GM12878 (cell line): Measurements from ENCODE around the gene PLD4. TPM values are rescaled to one million over a fixed set of nuclear protein-coding genes. Genes with fewer than 3 reads are reported as not detected.

Experiments used
- ATAC-seq: fragments of 200-7000 bp; cut with Tn5 transposase; 3 replicates; pipeline ENCODE4 v1.9.1; 2020; ENCODE audit warnings: mild to moderate bottlenecking, moderate library complexity
- BruUV-seq: library from RNA; stranded (reverse); fragments of 400-500 nt; replicated peaks from 2 replicates; lab custom pipeline; 2021; lab: Mats Ljungman, UMichigan
- CTCF ChIA-PET: fragments of 300-600 bp; sonication (Branson Sonifier 250); formaldehyde crosslinking; extraction: SDS; loops from one replicate; lab custom pipeline; 2021; ENCODE audit warnings: inconsistent platforms; lab: Yijun Ruan, JAX
- POLR2A ChIA-PET: fragments of 350-600 bp; formaldehyde crosslinking; extraction: SDS; loops from one replicate; lab custom pipeline; 2021; ENCODE audit warnings: inconsistent platforms; lab: Charles Lee
- RAD21 ChIA-PET: fragments of 300-600 bp; sonication (Branson Sonifier 250); formaldehyde crosslinking; loops from one replicate; lab custom pipeline; 2023; ENCODE audit warnings: antibody characterized with exemption; ENCODE audit not compliant: unreplicated experiment; lab: Charles Lee
- SMC1A ChIA-PET: fragments of 300-600 bp; sonication (Branson Sonifier 250); formaldehyde crosslinking; loops from one replicate; lab custom pipeline; 2023; ENCODE audit not compliant: unreplicated experiment, uncharacterized antibody; lab: Charles Lee
- DNase-seq: peaks from one replicate; pipeline ENCODE4 v3.0.0-alpha.2; 2011; ENCODE audit warnings: low read depth, low spot score
- FAIRE-seq: peaks from 3 replicates; lab custom pipeline; 2011; peaks lifted over from hg19 to GRCh38; lab: Jason Lieb, UNC
- H2AFZ ChIP-seq: 2 replicates; pipeline ENCODE4 v1.6.0; 2011; ENCODE audit warnings: low read depth, low read length, control low read depth; ENCODE audit not compliant: control insufficient read depth
- H3K27ac ChIP-seq: 2 replicates; pipeline ENCODE4 v1.5.1; 2011; ENCODE audit warnings: control low read depth; ENCODE audit not compliant: control insufficient read depth, insufficient read depth
- H3K27me3 ChIP-seq, 2 experiments: replicated peaks in 1 of 2; 2 replicates each; pipeline versions ENCODE4 v1.6.0 to v1.6.1; 2011; ENCODE audit warnings: low read length in 1 of 2; ENCODE audit not compliant: control insufficient read depth in 2 of 2, insufficient read depth in 2 of 2
- H3K36me3 ChIP-seq, 2 experiments: 2 replicates each; pipeline ENCODE4 v1.5.1; 2011; ENCODE audit warnings: low read length in 1 of 2; ENCODE audit not compliant: control insufficient read depth in 2 of 2, insufficient read depth in 2 of 2
- H3K4me1 ChIP-seq: 2 replicates; pipeline ENCODE4 v1.6.1; 2011; ENCODE audit warnings: mild to moderate bottlenecking, low read length, moderate library complexity, mixed read lengths; ENCODE audit not compliant: control insufficient read depth, insufficient read depth
- H3K4me2 ChIP-seq: 2 replicates; pipeline ENCODE4 v1.6.0; 2011; ENCODE audit warnings: control low read depth; ENCODE audit not compliant: control insufficient read depth, insufficient read depth
- H3K4me3 ChIP-seq: fragments of 200-600 bp; sonication (generic); 2 replicates; pipeline ENCODE4 v1.5.1; 2016
- H3K79me2 ChIP-seq: 2 replicates; pipeline ENCODE4 v1.6.0; 2011; ENCODE audit warnings: low read length; ENCODE audit not compliant: control insufficient read depth, insufficient read depth
- H3K9ac ChIP-seq: 2 replicates; pipeline ENCODE4 v1.8.0; 2011; ENCODE audit warnings: low read length, control low read depth, mixed read lengths; ENCODE audit not compliant: control insufficient read depth, insufficient read depth
- H3K9me3 ChIP-seq: replicated peaks from 3 replicates; pipeline ENCODE4 v1.5.1; 2011; ENCODE audit warnings: mild to moderate bottlenecking, low read length; ENCODE audit not compliant: control insufficient read depth, insufficient read depth
- H4K20me1 ChIP-seq: 2 replicates; pipeline ENCODE4 v1.6.0; 2011; ENCODE audit not compliant: control insufficient read depth, insufficient read depth
- BCL11A ChIP-seq: IDR thresholded peaks from 2 replicates; pipeline ENCODE4 v1.6.1; 2011; ENCODE audit warnings: low read depth, low read length
- CBX5 ChIP-seq: sonication (generic); IDR thresholded peaks from 2 replicates; pipeline ENCODE4 v1.6.1; 2016; ENCODE audit warnings: low read depth, moderate library complexity, mild to moderate bottlenecking, inconsistent platforms
- CEBPB ChIP-seq, 2 experiments: fragments of 150-350 bp in 1 of 2; IDR thresholded peaks; 2 replicates each; pipeline ENCODE4 v1.6.1; 2012 to 2014; ENCODE audit warnings: low read depth in 2 of 2, low read length in 2 of 2, borderline replicate concordance in 1 of 2, inconsistent platforms in 1 of 2
- RAD51 ChIP-seq: fragments of 450-650 bp; IDR thresholded peaks from 2 replicates; pipeline ENCODE4 v1.6.1; 2016; ENCODE audit warnings: moderate library complexity, mild to moderate bottlenecking, inconsistent platforms
- SMAD5 ChIP-seq: IDR thresholded peaks from 2 replicates; pipeline ENCODE4 v1.6.1; 2016; ENCODE audit warnings: antibody characterized with exemption, low read depth
- WRNIP1 ChIP-seq: IDR thresholded peaks from 2 replicates; pipeline ENCODE4 v1.6.1; 2011; ENCODE audit warnings: low read depth, low read length, improper control_type of control experiment, borderline replicate concordance
- WGBS: methylation state at CpG from one replicate; pipeline ENCODE4 v1.1.6; 2016; ENCODE audit warnings: low lambda C conversion rate; ENCODE audit not compliant: insufficient replicate concordance, insufficient coverage; ENCODE audit errors: missing lambda C conversion rate; 5-methylcytosine and 5-hydroxymethylcytosine counted together
- in situ Hi-C: fragments of 300-500 bp; cut with MboI; formaldehyde crosslinking; loops from 9 replicates; pipeline ENCODE4 v1.14.3; 2018; ENCODE audit warnings: mixed read lengths
- intact Hi-C: fragments of 100-400 bp; cut with micrococcal nuclease; formaldehyde crosslinking; loops from one replicate; pipeline ENCODE4 v1.14.2; 2022; ENCODE audit not compliant: unreplicated experiment
- polyA plus RNA-seq, 11 experiments: library from polyadenylated mRNA; depleted of rRNA in 4 of 11; unstranded in 6 of 11; stranded (reverse) in 5 of 11; fragments of >200 nt; fragmentation: Nextera tagmentation in 4 of 11; fragmentation: Illumina TruSeq in 1 of 11; extraction: Ambion mirVana in 4 of 11; extraction: Trizol in 1 of 11; gene quantifications; 1 replicate in 1 of 11; 2 replicates in 10 of 11; pipeline versions ENCODE4 v1.2.1 to v1.2.3, GENCODE V29; 2011 to 2016; ENCODE audit warnings: inconsistent platforms in 2 of 11, missing spikeins in 2 of 11, low read depth in 1 of 11
- total RNA-seq, 4 experiments: library from RNA; depleted of rRNA in 3 of 4; stranded (reverse); fragments of >200 nt in 3 of 4; fragmentation: Illumina TruSeq in 1 of 4; extraction: Trizol in 1 of 4; gene quantifications; 2 replicates each; pipeline versions ENCODE4 v1.2.1 to v1.2.3, GENCODE V29; 2013 to 2021
- TF ChIP-seq, protein P1 (sequence below): IDR thresholded peaks from 2 replicates; pipeline ENCODE4 v1.6.1; 2012; ENCODE audit warnings: low read length, inconsistent platforms

PLD4 gene
- total and polyA plus RNA-seq, 10 of the 15 experiments (the other 5 are each of a cell fraction or from before 2014, with no cell fraction given) = 0.20 to 57.7 (median 9.9) TPM

DNA sequence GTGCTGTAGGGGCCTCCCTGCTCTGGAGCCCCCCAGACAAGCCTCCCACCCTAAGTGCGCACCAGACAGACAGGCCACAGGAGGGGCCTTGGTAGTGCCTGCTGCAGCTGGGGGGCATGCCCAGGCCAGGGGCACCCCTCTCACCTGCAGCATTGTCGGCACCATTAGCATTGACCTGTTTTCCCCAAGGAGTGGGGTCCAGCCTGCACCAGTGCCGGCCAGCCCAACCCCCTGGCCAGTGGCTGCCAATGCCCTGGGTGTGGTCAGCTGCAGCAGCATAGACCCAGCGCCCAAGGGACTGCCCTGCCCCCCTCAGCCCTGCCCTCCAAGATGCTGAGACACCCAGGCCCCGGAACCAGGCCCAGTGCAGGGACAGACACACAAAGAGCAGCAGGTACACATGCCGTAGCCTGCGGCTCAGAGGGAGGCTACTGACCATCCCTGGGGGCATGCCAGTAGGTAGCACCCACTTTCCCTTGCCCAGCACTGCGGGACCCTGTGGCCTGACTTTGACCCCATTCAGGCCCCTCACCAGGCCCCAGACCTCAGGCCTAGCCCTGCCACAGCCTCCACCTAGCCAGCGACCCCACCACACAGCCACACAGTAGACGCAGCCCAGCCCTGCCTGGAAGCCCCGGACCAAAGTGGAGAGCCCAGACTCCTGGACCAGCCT, 52.5 kb downstream of the PLD4 start:
- TF ChIP-seq RAD51 = no peak
- no peak for TF ChIP-seq SMAD5
- TF ChIP-seq BCL11A = no peak
- no peak for TF ChIP-seq CEBPB (IDR thresholded peaks at IDR 0.05; ENCODE audit: borderline replicate concordance in 1 of 2, low read depth in 2 of 2, low read length in 2 of 2)
- no peak for TF ChIP-seq WRNIP1
- no peak for TF ChIP-seq CBX5
- TF ChIP-seq, protein P1, sequence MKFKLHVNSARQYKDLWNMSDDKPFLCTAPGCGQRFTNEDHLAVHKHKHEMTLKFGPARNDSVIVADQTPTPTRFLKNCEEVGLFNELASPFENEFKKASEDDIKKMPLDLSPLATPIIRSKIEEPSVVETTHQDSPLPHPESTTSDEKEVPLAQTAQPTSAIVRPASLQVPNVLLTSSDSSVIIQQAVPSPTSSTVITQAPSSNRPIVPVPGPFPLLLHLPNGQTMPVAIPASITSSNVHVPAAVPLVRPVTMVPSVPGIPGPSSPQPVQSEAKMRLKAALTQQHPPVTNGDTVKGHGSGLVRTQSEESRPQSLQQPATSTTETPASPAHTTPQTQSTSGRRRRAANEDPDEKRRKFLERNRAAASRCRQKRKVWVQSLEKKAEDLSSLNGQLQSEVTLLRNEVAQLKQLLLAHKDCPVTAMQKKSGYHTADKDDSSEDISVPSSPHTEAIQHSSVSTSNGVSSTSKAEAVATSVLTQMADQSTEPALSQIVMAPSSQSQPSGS = no peak
- BruUV-seq = no TSS peak
- WGBS = 51% methylated on average over 11 of the region's 11 CpGs
- Histone ChIP-seq H4K20me1 (no peaks in the 10 kb centered on the region), H3K27ac (no peak overlapping the region), H3K9me3 (no peaks in the 10 kb centered on the region), H3K9ac (no peak overlapping the region), H3K4me2 (no peak overlapping the region), H3K79me2 (no peaks in the 10 kb centered on the region), H2AFZ (no peak overlapping the region), H3K4me3 (no peak overlapping the region), H3K4me1 (no peaks in the 10 kb centered on the region; the same call in 1 of the 2 replicates), H3K36me3 (no peaks in the 10 kb centered on the region), H3K27me3 (peaks cover 7 to 10% of the 10 kb centered on the region in 2 experiments)
- FAIRE-seq = no peak
- ATAC-seq = no peak
- RAD21 ChIA-PET = no interaction called here
- SMC1A ChIA-PET = interaction anchor here (1.4 to 3.4 kb wide), 2 partner anchors 68 to 104 kb away, joined by 3 to 24 read pairs; no protein-coding TSS in a partner anchor
- in situ Hi-C loops = no loop called here
- no peak for DNase-seq
- POLR2A ChIA-PET = no interaction called here
- CTCF ChIA-PET = interaction anchor here (0.6 to 5.0 kb wide), 4 partner anchors 61 to 89 kb away, joined by 3 to 82 read pairs (median 6); no protein-coding TSS in a partner anchor
- intact Hi-C loops = loop anchor here (10.0 kb wide), 1 partner anchor 82 kb away; no protein-coding TSS in a partner anchor
